Fibroblast of lung (primary cell): ENCODE results near the gene OLFM1. TPM values are rescaled to one million over a fixed set of nuclear protein-coding genes. Genes with fewer than 3 reads are reported as not detected.

Experiments used
- DNase-seq, 2 donors: peaks; one replicate each; pipeline versions ENCODE4 v3.0.0 to v3.0.0-alpha.2; 2010; ENCODE audit warnings: low read depth in 2 of 2
- H2AFZ ChIP-seq: 2 replicates; pipeline ENCODE4 v1.5.1; 2012; ENCODE audit warnings: low read length, control low read depth, inconsistent platforms
- H3K27ac ChIP-seq: 2 replicates; pipeline ENCODE4 v1.5.1; 2011; ENCODE audit warnings: low read length, control low read depth; ENCODE audit not compliant: insufficient read depth
- H3K27me3 ChIP-seq: 2 replicates; pipeline ENCODE4 v1.5.1; 2011; ENCODE audit warnings: mild to moderate bottlenecking, low read length; ENCODE audit not compliant: control insufficient read depth, insufficient read depth
- H3K36me3 ChIP-seq: 2 replicates; pipeline ENCODE4 v1.5.1; 2011; ENCODE audit warnings: low read length; ENCODE audit not compliant: control insufficient read depth, insufficient read depth
- H3K4me1 ChIP-seq: 2 replicates; pipeline ENCODE4 v1.5.1; 2011; ENCODE audit warnings: low read length; ENCODE audit not compliant: control insufficient read depth, insufficient read depth; ENCODE audit errors: extremely low read depth
- H3K4me2 ChIP-seq: 2 replicates; pipeline ENCODE4 v1.5.1; 2011; ENCODE audit warnings: low read length, control low read depth; ENCODE audit not compliant: insufficient read depth; ENCODE audit errors: extremely low read depth
- H3K4me3 ChIP-seq, 4 experiments: fragments of 200-600 bp in 1 of 4; sonication (generic) in 1 of 4; replicated peaks in 1 of 4; 2 replicates each; pipeline ENCODE4 v1.5.1; 2011 to 2016; ENCODE audit warnings: low read length in 4 of 4, low read depth in 3 of 4, mild to moderate bottlenecking in 3 of 4, control low read depth in 2 of 4, inconsistent platforms in 1 of 4, mixed read lengths in 1 of 4; ENCODE audit not compliant: insufficient read depth in 1 of 4; ENCODE audit errors: control extremely low read depth in 1 of 4
- H3K79me2 ChIP-seq: 2 replicates; pipeline ENCODE4 v1.5.1; 2012; ENCODE audit warnings: mild to moderate bottlenecking, low read length, inconsistent platforms; ENCODE audit not compliant: control insufficient read depth, insufficient read depth
- H3K9ac ChIP-seq: 2 replicates; pipeline ENCODE4 v1.5.1; 2011; ENCODE audit warnings: mild to moderate bottlenecking, low read length, control low read depth; ENCODE audit not compliant: insufficient read depth
- H3K9me3 ChIP-seq: 2 replicates; pipeline ENCODE4 v1.5.1; 2012; ENCODE audit warnings: low read depth, low read length; ENCODE audit not compliant: control insufficient read depth, insufficient read depth
- H4K20me1 ChIP-seq: 2 replicates; pipeline ENCODE4 v1.5.1; 2011; ENCODE audit warnings: low read length; ENCODE audit not compliant: control insufficient read depth, insufficient read depth; ENCODE audit errors: extremely low read depth
- CTCF ChIP-seq, 2 donors: IDR thresholded peaks in 1 of 2; conservative IDR thresholded peaks in 1 of 2; 1 replicate in 1 of 2; 2 replicates in 1 of 2; pipeline ENCODE4 v1.5.1; 2011 to 2012; ENCODE audit warnings: low read length in 2 of 2, control low read depth in 1 of 2, inconsistent platforms in 1 of 2, low read depth in 1 of 2, mild to moderate bottlenecking in 1 of 2
- EZH2 ChIP-seq: IDR thresholded peaks from 2 replicates; pipeline ENCODE4 v1.5.1; 2012; ENCODE audit warnings: low read length, control low read depth, mild to moderate bottlenecking; ENCODE audit errors: missing control alignments
- polyA plus RNA-seq, 2 donors: library from polyadenylated mRNA; depleted of rRNA in 1 of 2; stranded (reverse) in 1 of 2; unstranded in 1 of 2; fragments of >200 nt; gene quantifications; 2 replicates each; pipeline ENCODE4 v1.2.1, GENCODE V29; 2011 to 2012; ENCODE audit warnings: missing spikeins in 1 of 2
- total RNA-seq: library from RNA; depleted of rRNA; stranded (reverse); fragments of >200 nt; gene quantifications from 2 replicates; pipeline ENCODE4 v1.2.1, GENCODE V29; 2014

Gene OLFM1
- total and polyA plus RNA-seq, 2 donors (not counting 1 experiment from before 2014, with no cell fraction given), result 2.0 to 7.6 TPM

- no peaks in the 10 kb centered on the region for H3K4me1 ChIP-seq
- no peaks in the 10 kb centered on the region for H3K36me3 ChIP-seq
- H3K27ac ChIP-seq, result no peak overlapping the region
- no peak overlapping the region for H3K9ac ChIP-seq
- H3K27me3 ChIP-seq, result no peaks in the 10 kb centered on the region
- DNase-seq, result no peak
- no peak overlapping the region for H2AFZ ChIP-seq
- no peaks in the 10 kb centered on the region for H3K79me2 ChIP-seq
- H4K20me1 ChIP-seq, result no peaks in the 10 kb centered on the region
- H3K4me2 ChIP-seq, result no peak overlapping the region
- no peaks in the 10 kb centered on the region for H3K9me3 ChIP-seq
- H3K4me3 ChIP-seq, result no peak overlapping the region
- TF ChIP-seq CTCF (conservative IDR thresholded peaks at IDR 0.05 in 1 of 2, IDR thresholded peaks at IDR 0.05 in 1 of 2; ENCODE audit: low read depth in 1 of 2, low read length in 2 of 2), result no peak
- TF ChIP-seq EZH2, result no peak
Measured at GRCh38 chr9:135103001-135103446, 15.6 kb downstream of the OLFM1 start.

GRCh38 chr9:135103931-135104639 is 16.6 kb downstream of the OLFM1 start:
- Histone ChIP-seq H2AFZ (no peak overlapping the region), H3K27me3 (no peaks in the 10 kb centered on the region), H3K9me3 (no peaks in the 10 kb centered on the region), H3K79me2 (no peaks in the 10 kb centered on the region), H3K4me2 (no peak overlapping the region), H3K36me3 (no peaks in the 10 kb centered on the region), H3K4me3 (no peak overlapping the region), H3K27ac (no peak overlapping the region), H3K4me1 (no peaks in the 10 kb centered on the region), H4K20me1 (no peaks in the 10 kb centered on the region), H3K9ac (no peak overlapping the region)
- TF ChIP-seq CTCF (conservative IDR thresholded peaks at IDR 0.05 in 1 of 2, IDR thresholded peaks at IDR 0.05 in 1 of 2; ENCODE audit: low read depth in 1 of 2, low read length in 2 of 2) (no peak), EZH2 (no peak)
- DNase-seq, result no peak

- H3K27ac ChIP-seq, result no peak overlapping the region
- H3K9ac ChIP-seq, result no peak overlapping the region
- DNase-seq, result no peak
- no peaks in the 10 kb centered on the region for H3K27me3 ChIP-seq
- no peaks in the 10 kb centered on the region for H3K4me1 ChIP-seq
- no peak overlapping the region for H3K4me2 ChIP-seq
- no peak overlapping the region for H2AFZ ChIP-seq
- TF ChIP-seq CTCF (conservative IDR thresholded peaks at IDR 0.05 in 1 of 2, IDR thresholded peaks at IDR 0.05 in 1 of 2; ENCODE audit: low read depth in 1 of 2, low read length in 2 of 2) (no peak), EZH2 (no peak)
- no peaks in the 10 kb centered on the region for H4K20me1 ChIP-seq
- H3K4me3 ChIP-seq, result no peak overlapping the region
- H3K36me3 ChIP-seq, result no peaks in the 10 kb centered on the region
- H3K9me3 ChIP-seq, result no peaks in the 10 kb centered on the region
- no peaks in the 10 kb centered on the region for H3K79me2 ChIP-seq
Measured at GRCh38 chr9:135104761-135105160, 17.3 kb downstream of the OLFM1 start.
